ENCODE results near the gene TNFRSF25. TPM values are rescaled to one million over a fixed set of nuclear protein-coding genes. Genes with fewer than 3 reads are reported as not detected.

TNFRSF25 gene
- polyA plus RNA-seq, 1 donor from 2014 or later = 52.2 TPM

DNA sequence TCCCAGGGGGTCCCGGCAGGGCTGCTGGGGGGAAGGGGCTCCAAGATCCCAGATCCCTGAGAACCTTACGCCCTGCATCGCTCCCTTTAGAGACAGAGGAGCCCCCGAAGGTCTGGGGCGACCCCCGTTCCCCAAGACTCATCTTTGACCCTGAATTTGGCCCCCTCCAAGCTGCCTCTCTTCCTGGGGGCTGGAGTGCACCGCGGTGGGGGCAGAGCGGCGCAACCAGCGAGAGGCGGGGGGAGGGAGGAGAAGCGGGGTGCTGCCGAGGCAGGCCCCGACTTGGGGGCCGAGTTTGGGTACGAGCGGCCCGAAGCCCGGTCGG lies 30.9 kb upstream of the TNFRSF25 start:
- no peaks in the 10 kb centered on the region for H3K9me3 ChIP-seq (ENCODE audit: low read length)
- no peaks in the 10 kb centered on the region for H3K36me3 ChIP-seq (ENCODE audit: insufficient read depth, low read length)
- H4K20me1 ChIP-seq (ENCODE audit: insufficient read depth) = no peaks in the 10 kb centered on the region
- H3K79me2 ChIP-seq (replicated peaks; ENCODE audit: insufficient read depth, low read length) = no peaks in the 10 kb centered on the region
- H3K9me2 ChIP-seq (ENCODE audit: insufficient read depth, low read length) = no peaks in the 10 kb centered on the region
- H3F3A ChIP-seq (ENCODE audit: insufficient read depth, low read length, poor library complexity, severe bottlenecking) = no peaks in the 10 kb centered on the region
- peak overlapping the region; percentile 70 for H3K9ac ChIP-seq (ENCODE audit: low read length)
- H3K27me3 ChIP-seq (ENCODE audit: insufficient read depth, low read depth, low read length) = no peaks in the 10 kb centered on the region
- H2AFZ ChIP-seq (ENCODE audit: low read depth, low read length) = no peak overlapping the region
- TF ChIP-seq POLR2AphosphoS5 (IDR thresholded peaks at IDR 0.05) (peak; percentile 2), EZH2 (IDR thresholded peaks at IDR 0.05; ENCODE audit: borderline replicate concordance, insufficient read depth, low read length, poor library complexity, severe bottlenecking) (no peak)
- peak overlapping the region; percentile 77 for H3K4me3 ChIP-seq (ENCODE audit: low read length)
- H3K4me2 ChIP-seq (ENCODE audit: low read length) = peak overlapping the region; percentile 70
- no peak overlapping the region for H3K27ac ChIP-seq (ENCODE audit: low read length)

GRCh38 chr1:6496365-6496721 lies 30.4 kb upstream of the TNFRSF25 start:
- Histone ChIP-seq H3K27me3 (ENCODE audit: insufficient read depth, low read depth, low read length) (no peaks in the 10 kb centered on the region), H3K27ac (ENCODE audit: low read length) (no peak overlapping the region), H2AFZ (ENCODE audit: low read depth, low read length) (no peak overlapping the region), H3K9ac (ENCODE audit: low read length) (peak overlapping the region; percentile 70), H3K79me2 (replicated peaks; ENCODE audit: insufficient read depth, low read length) (no peaks in the 10 kb centered on the region), H3K9me3 (ENCODE audit: low read length) (no peaks in the 10 kb centered on the region), H3K36me3 (ENCODE audit: insufficient read depth, low read length) (no peaks in the 10 kb centered on the region), H3K4me2 (ENCODE audit: low read length) (peak overlapping the region; percentile 70), H4K20me1 (ENCODE audit: insufficient read depth) (no peaks in the 10 kb centered on the region), H3F3A (ENCODE audit: insufficient read depth, low read length, poor library complexity, severe bottlenecking) (no peaks in the 10 kb centered on the region), H3K9me2 (ENCODE audit: insufficient read depth, low read length) (no peaks in the 10 kb centered on the region), H3K4me3 (ENCODE audit: low read length) (peak overlapping the region; percentile 77)
- no peak for TF ChIP-seq EZH2 (IDR thresholded peaks at IDR 0.05; ENCODE audit: borderline replicate concordance, insufficient read depth, low read length, poor library complexity, severe bottlenecking)
- TF ChIP-seq MXI1 (conservative IDR thresholded peaks at IDR 0.05; ENCODE audit: poor library complexity, severe bottlenecking) = no peak
- TF ChIP-seq SMC3 (conservative IDR thresholded peaks at IDR 0.05; ENCODE audit: poor library complexity) = no peak
- TF ChIP-seq RAD21 (conservative IDR thresholded peaks at IDR 0.05) = no peak
- no peak for TF ChIP-seq EP300 (conservative IDR thresholded peaks at IDR 0.05; ENCODE audit: poor library complexity, severe bottlenecking)
- no peak for TF ChIP-seq TAF1 (IDR thresholded peaks at IDR 0.05; ENCODE audit: low read depth)
- TF ChIP-seq, protein P1, sequence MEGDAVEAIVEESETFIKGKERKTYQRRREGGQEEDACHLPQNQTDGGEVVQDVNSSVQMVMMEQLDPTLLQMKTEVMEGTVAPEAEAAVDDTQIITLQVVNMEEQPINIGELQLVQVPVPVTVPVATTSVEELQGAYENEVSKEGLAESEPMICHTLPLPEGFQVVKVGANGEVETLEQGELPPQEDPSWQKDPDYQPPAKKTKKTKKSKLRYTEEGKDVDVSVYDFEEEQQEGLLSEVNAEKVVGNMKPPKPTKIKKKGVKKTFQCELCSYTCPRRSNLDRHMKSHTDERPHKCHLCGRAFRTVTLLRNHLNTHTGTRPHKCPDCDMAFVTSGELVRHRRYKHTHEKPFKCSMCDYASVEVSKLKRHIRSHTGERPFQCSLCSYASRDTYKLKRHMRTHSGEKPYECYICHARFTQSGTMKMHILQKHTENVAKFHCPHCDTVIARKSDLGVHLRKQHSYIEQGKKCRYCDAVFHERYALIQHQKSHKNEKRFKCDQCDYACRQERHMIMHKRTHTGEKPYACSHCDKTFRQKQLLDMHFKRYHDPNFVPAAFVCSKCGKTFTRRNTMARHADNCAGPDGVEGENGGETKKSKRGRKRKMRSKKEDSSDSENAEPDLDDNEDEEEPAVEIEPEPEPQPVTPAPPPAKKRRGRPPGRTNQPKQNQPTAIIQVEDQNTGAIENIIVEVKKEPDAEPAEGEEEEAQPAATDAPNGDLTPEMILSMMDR (IDR thresholded peaks at IDR 0.05; ENCODE audit: poor library complexity, severe bottlenecking) = no peak
- TF ChIP-seq, protein P2, sequence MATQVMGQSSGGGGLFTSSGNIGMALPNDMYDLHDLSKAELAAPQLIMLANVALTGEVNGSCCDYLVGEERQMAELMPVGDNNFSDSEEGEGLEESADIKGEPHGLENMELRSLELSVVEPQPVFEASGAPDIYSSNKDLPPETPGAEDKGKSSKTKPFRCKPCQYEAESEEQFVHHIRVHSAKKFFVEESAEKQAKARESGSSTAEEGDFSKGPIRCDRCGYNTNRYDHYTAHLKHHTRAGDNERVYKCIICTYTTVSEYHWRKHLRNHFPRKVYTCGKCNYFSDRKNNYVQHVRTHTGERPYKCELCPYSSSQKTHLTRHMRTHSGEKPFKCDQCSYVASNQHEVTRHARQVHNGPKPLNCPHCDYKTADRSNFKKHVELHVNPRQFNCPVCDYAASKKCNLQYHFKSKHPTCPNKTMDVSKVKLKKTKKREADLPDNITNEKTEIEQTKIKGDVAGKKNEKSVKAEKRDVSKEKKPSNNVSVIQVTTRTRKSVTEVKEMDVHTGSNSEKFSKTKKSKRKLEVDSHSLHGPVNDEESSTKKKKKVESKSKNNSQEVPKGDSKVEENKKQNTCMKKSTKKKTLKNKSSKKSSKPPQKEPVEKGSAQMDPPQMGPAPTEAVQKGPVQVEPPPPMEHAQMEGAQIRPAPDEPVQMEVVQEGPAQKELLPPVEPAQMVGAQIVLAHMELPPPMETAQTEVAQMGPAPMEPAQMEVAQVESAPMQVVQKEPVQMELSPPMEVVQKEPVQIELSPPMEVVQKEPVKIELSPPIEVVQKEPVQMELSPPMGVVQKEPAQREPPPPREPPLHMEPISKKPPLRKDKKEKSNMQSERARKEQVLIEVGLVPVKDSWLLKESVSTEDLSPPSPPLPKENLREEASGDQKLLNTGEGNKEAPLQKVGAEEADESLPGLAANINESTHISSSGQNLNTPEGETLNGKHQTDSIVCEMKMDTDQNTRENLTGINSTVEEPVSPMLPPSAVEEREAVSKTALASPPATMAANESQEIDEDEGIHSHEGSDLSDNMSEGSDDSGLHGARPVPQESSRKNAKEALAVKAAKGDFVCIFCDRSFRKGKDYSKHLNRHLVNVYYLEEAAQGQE (IDR thresholded peaks at IDR 0.05; ENCODE audit: borderline replicate concordance) = no peak
- no peak for TF ChIP-seq POLR2AphosphoS5 (IDR thresholded peaks at IDR 0.05)
